ENCODE measurements around the gene CCR5AS.

The CCR5AS gene

DNA sequence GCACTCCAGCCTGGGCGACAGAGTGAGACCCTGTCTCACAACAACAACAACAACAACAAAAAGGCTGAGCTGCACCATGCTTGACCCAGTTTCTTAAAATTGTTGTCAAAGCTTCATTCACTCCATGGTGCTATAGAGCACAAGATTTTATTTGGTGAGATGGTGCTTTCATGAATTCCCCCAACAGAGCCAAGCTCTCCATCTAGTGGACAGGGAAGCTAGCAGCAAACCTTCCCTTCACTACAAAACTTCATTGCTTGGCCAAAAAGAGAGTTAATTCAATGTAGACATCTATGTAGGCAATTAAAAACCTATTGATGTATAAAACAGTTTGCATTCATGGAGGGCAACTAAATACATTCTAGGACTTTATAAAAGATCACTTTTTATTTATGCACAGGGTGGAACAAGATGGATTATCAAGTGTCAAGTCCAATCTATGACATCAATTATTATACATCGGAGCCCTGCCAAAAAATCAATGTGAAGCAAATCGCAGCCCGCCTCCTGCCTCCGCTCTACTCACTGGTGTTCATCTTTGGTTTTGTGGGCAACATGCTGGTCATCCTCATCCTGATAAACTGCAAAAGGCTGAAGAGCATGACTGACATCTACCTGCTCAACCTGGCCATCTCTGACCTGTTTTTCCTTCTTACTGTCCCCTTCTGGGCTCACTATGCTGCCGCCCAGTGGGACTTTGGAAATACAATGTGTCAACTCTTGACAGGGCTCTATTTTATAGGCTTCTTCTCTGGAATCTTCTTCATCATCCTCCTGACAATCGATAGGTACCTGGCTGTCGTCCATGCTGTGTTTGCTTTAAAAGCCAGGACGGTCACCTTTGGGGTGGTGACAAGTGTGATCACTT is 34.1 kb downstream of the CCR5AS start:
- TF ChIP-seq EZH2 (IDR thresholded peaks at IDR 0.05; ENCODE audit: insufficient read depth, poor library complexity, severe bottlenecking) (no peak), EZH2phosphoT487 (IDR thresholded peaks at IDR 0.05; ENCODE audit: insufficient read depth, low read depth) (no peak)
- no peak overlapping the region for H3K4me2 ChIP-seq (ENCODE audit: unreplicated experiment)
- H3K9me2 ChIP-seq (ENCODE audit: insufficient read depth) = no peaks in the 10 kb centered on the region
- no peaks in the 10 kb centered on the region for H3F3A ChIP-seq (ENCODE audit: insufficient read depth)
- H3K36me3 ChIP-seq (ENCODE audit: low read depth) = no peaks in the 10 kb centered on the region
- H3K27ac ChIP-seq = no peak overlapping the region
- H3K4me3 ChIP-seq = no peak overlapping the region
- 67 to 71% methylated on average over 9 of the region's 9 CpGs for WGBS, 2 experiments (ENCODE audit: low coverage in 1 of 2, low lambda C conversion rate in 2 of 2, missing lambda C conversion rate in 2 of 2)
- no peak overlapping the region for H2AFZ ChIP-seq
- peak; percentile 66 for DNase-seq
- no peak overlapping the region for H3K9ac ChIP-seq
- in situ Hi-C loops (cut with MboI) = loop anchor here (25.0 kb wide), 2 partner anchors 435 to 610 kb away; partner anchors contain the start of gene CXCR6
- no peaks in the 10 kb centered on the region for H3K9me3 ChIP-seq (ENCODE audit: low read depth)
- no peaks in the 10 kb centered on the region for H3K4me1 ChIP-seq (ENCODE audit: insufficient read depth)
- no peaks in the 10 kb centered on the region for H4K20me1 ChIP-seq (ENCODE audit: insufficient read depth)
- peaks cover 74% of the 10 kb centered on the region for H3K27me3 ChIP-seq (replicated peaks; ENCODE audit: insufficient read depth)
- no peaks in the 10 kb centered on the region for H3K79me2 ChIP-seq (ENCODE audit: insufficient read depth)

GRCh38 chr3:46371519-46372340 is 35.1 kb downstream of the CCR5AS start:
- H3K27me3 ChIP-seq (replicated peaks; ENCODE audit: insufficient read depth) = peaks cover 84% of the 10 kb centered on the region
- H3K4me2 ChIP-seq (ENCODE audit: unreplicated experiment) = no peak overlapping the region
- in situ Hi-C loops (cut with MboI) = loop anchor here (25.0 kb wide), 2 partner anchors 434 to 609 kb away; partner anchors contain the start of gene CXCR6
- H3K36me3 ChIP-seq (ENCODE audit: low read depth) = no peaks in the 10 kb centered on the region
- TF ChIP-seq EZH2phosphoT487 (IDR thresholded peaks at IDR 0.05; ENCODE audit: insufficient read depth, low read depth) = no peak
- no peak overlapping the region for H3K27ac ChIP-seq
- H3K4me1 ChIP-seq (ENCODE audit: insufficient read depth) = no peaks in the 10 kb centered on the region
- H3F3A ChIP-seq (ENCODE audit: insufficient read depth) = no peaks in the 10 kb centered on the region
- H4K20me1 ChIP-seq (ENCODE audit: insufficient read depth) = no peaks in the 10 kb centered on the region
- no peaks in the 10 kb centered on the region for H3K9me3 ChIP-seq (ENCODE audit: low read depth)
- H3K79me2 ChIP-seq (ENCODE audit: insufficient read depth) = no peaks in the 10 kb centered on the region
- H3K9ac ChIP-seq = no peak overlapping the region
- no peak overlapping the region for H2AFZ ChIP-seq
- H3K9me2 ChIP-seq (ENCODE audit: insufficient read depth) = no peaks in the 10 kb centered on the region
- no peak for DNase-seq
- 56 to 59% methylated on average over 10 of the region's 10 CpGs for WGBS, 2 experiments (ENCODE audit: low coverage in 1 of 2, low lambda C conversion rate in 2 of 2, missing lambda C conversion rate in 2 of 2)
- H3K4me3 ChIP-seq = no peak overlapping the region

- TF ChIP-seq EZH2phosphoT487 (IDR thresholded peaks at IDR 0.05; ENCODE audit: insufficient read depth, low read depth) (no peak), EZH2 (IDR thresholded peaks at IDR 0.05; ENCODE audit: insufficient read depth, poor library complexity, severe bottlenecking) (no peak)
- Histone ChIP-seq H2AFZ (no peak within 1 kb of the TSS), H3K9me2 (ENCODE audit: insufficient read depth) (no peaks in the 10 kb centered on the region), H4K20me1 (ENCODE audit: insufficient read depth) (no peaks in the 10 kb centered on the region), H3K4me2 (ENCODE audit: unreplicated experiment) (no peak within 1 kb of the TSS), H3K9me3 (ENCODE audit: low read depth) (no peaks in the 10 kb centered on the region), H3K4me3 (no peak within 1 kb of the TSS), H3K4me1 (ENCODE audit: insufficient read depth) (no peaks in the 10 kb centered on the region), H3K9ac (no peak within 1 kb of the TSS), H3K36me3 (ENCODE audit: low read depth) (no peaks in the 10 kb centered on the region), H3K79me2 (ENCODE audit: insufficient read depth) (no peaks in the 10 kb centered on the region), H3K27ac (no peak within 1 kb of the TSS), H3K27me3 (replicated peaks; ENCODE audit: insufficient read depth) (peaks cover 85% of the 10 kb centered on the region), H3F3A (ENCODE audit: insufficient read depth) (no peaks in the 10 kb centered on the region)
- no peak for DNase-seq
- WGBS, 2 experiments (ENCODE audit: low coverage in 1 of 2, low lambda C conversion rate in 2 of 2, missing lambda C conversion rate in 2 of 2) = 77 to 78% methylated on average over 5 of the region's 5 CpGs
- in situ Hi-C loops (cut with MboI) = loop anchor here (25.0 kb wide), 2 partner anchors 434 to 609 kb away; partner anchors contain the start of gene CXCR6
These were observed 35.9 kb downstream of the CCR5AS start, which contains the start of gene CCR5 for GRCh38 chr3:46370839-46371518. Gene CCR5, plus strand, starts transcription at chr3:46370946. Its CDS starts 1,957 bp downstream, at chr3:46372903.

DNA sequence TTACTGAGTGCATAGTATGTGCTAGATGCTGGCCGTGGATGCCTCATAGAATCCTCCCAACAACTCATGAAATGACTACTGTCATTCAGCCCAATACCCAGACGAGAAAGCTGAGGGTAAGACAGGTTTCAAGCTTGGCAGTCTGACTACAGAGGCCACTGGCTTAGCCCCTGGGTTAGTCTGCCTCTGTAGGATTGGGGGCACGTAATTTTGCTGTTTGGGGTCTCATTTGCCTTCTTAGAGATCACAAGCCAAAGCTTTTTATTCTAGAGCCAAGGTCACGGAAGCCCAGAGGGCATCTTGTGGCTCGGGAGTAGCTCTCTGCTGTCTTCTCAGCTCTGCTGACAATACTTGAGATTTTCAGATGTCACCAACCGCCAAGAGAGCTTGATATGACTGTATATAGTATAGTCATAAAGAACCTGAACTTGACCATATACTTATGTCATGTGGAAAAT is 37.2 kb downstream of the CCR5AS start:
- Histone ChIP-seq H3K79me2 (ENCODE audit: insufficient read depth) (no peaks in the 10 kb centered on the region), H4K20me1 (ENCODE audit: insufficient read depth) (no peaks in the 10 kb centered on the region), H3K9me3 (ENCODE audit: low read depth) (no peaks in the 10 kb centered on the region), H3K36me3 (ENCODE audit: low read depth) (no peaks in the 10 kb centered on the region), H3K9me2 (ENCODE audit: insufficient read depth) (no peaks in the 10 kb centered on the region), H3K9ac (no peak overlapping the region), H3K4me1 (ENCODE audit: insufficient read depth) (no peaks in the 10 kb centered on the region), H3K4me3 (no peak overlapping the region), H3K27ac (no peak overlapping the region), H3K27me3 (replicated peaks; ENCODE audit: insufficient read depth) (peaks cover 85% of the 10 kb centered on the region), H3F3A (ENCODE audit: insufficient read depth) (no peaks in the 10 kb centered on the region), H2AFZ (no peak overlapping the region), H3K4me2 (ENCODE audit: unreplicated experiment) (no peak overlapping the region)
- 51% methylated on average over 6 of the region's 6 CpGs for WGBS, 2 experiments (ENCODE audit: low coverage in 1 of 2, low lambda C conversion rate in 2 of 2, missing lambda C conversion rate in 2 of 2)
- TF ChIP-seq EZH2 (IDR thresholded peaks at IDR 0.05; ENCODE audit: insufficient read depth, poor library complexity, severe bottlenecking) (no peak), EZH2phosphoT487 (IDR thresholded peaks at IDR 0.05; ENCODE audit: insufficient read depth, low read depth) (no peak)
- no peak for DNase-seq
- in situ Hi-C loops (cut with MboI) = loop anchor here (10.0 to 25.0 kb wide), 3 partner anchors 285 to 607 kb away; partner anchors contain the start of gene CXCR6

Measured in GM23248 (cell line).